Mucosa of rectum (tissue), 2 donors: Measurements from ENCODE around the gene KDM3A.

Experiments used
- H3K27ac ChIP-seq, 2 donors: one replicate each; pipeline ENCODE4 v1.7.0; 2013; ENCODE audit warnings: inconsistent platforms in 2 of 2, low read depth in 2 of 2, low read length in 2 of 2
- H3K27me3 ChIP-seq, 2 donors: one replicate each; pipeline ENCODE4 v1.7.0; 2013; ENCODE audit warnings: low read length in 2 of 2; ENCODE audit not compliant: control insufficient read depth in 2 of 2, insufficient read depth in 2 of 2
- H3K36me3 ChIP-seq, 2 donors: one replicate each; pipeline ENCODE4 v1.7.0; 2013; ENCODE audit warnings: low read length in 2 of 2; ENCODE audit not compliant: control insufficient read depth in 2 of 2, insufficient read depth in 2 of 2
- H3K4me1 ChIP-seq, 2 donors: one replicate each; pipeline ENCODE4 v1.7.0; 2013; ENCODE audit warnings: low read length in 2 of 2, mild to moderate bottlenecking in 1 of 2; ENCODE audit not compliant: control insufficient read depth in 2 of 2, insufficient read depth in 2 of 2
- H3K4me3 ChIP-seq, 2 donors: one replicate each; pipeline ENCODE4 v1.7.0; 2013; ENCODE audit warnings: low read length in 2 of 2
- H3K9ac ChIP-seq, 2 donors: one replicate each; pipeline ENCODE4 v1.7.0; 2013; ENCODE audit warnings: low read length in 2 of 2, low read depth in 1 of 2, mild to moderate bottlenecking in 1 of 2
- H3K9me3 ChIP-seq, 2 donors: one replicate each; pipeline ENCODE4 v1.7.0; 2013; ENCODE audit warnings: low read length in 2 of 2; ENCODE audit not compliant: control insufficient read depth in 2 of 2
- donor health status: healthy.
- donor health status: Normal muscosa, but diverticular disease.

The KDM3A gene

GRCh38 chr2:86476092-86476491 is 34.9 kb downstream of the KDM3A start:
- Histone ChIP-seq H3K27ac (no peak overlapping the region), H3K9ac (no peak overlapping the region), H3K36me3 (peaks cover 75 to 79% of the 10 kb centered on the region in 2 donors)

DNA sequence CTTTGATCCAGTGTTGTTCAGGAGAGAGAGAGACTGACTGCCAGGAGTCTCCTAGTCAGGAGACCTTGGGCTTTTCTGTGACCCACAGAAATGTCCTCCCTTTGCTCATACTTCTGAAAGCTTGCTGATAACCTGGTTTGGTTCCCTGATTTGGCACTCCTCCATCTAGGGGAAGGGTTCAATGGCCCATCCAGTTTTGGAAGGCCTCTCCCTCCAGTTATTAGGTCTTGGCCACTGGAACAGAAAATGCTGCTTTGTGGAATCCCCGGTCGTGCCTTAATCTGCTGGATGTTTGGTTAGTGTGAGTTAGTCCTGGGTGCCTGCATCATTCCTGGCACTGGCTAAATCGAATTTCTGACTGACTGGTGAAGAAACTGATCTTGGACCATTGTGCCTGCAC is 35.7 kb downstream of the KDM3A start:
- H3K27me3 ChIP-seq = no peaks in the 10 kb centered on the region
- no peaks in the 10 kb centered on the region for H3K9me3 ChIP-seq
- peaks cover 73 to 81% of the 10 kb centered on the region in 2 donors for H3K36me3 ChIP-seq
- no peak overlapping the region for H3K27ac ChIP-seq
- no peaks in the 10 kb centered on the region for H3K4me1 ChIP-seq
- H3K4me3 ChIP-seq = no peak overlapping the region
- no peak overlapping the region for H3K9ac ChIP-seq

More at GRCh38 chr2:86476092-86476491, 34.9 kb downstream of the KDM3A start:
- Histone ChIP-seq H3K27me3 (no peaks in the 10 kb centered on the region), H3K4me1 (no peaks in the 10 kb centered on the region), H3K9me3 (no peaks in the 10 kb centered on the region), H3K4me3 (no peak overlapping the region)

- no peak overlapping the region for H3K4me3 ChIP-seq
- no peaks in the 10 kb centered on the region for H3K27me3 ChIP-seq
- no peak overlapping the region for H3K27ac ChIP-seq
- peaks cover 73 to 82% of the 10 kb centered on the region in 2 donors for H3K36me3 ChIP-seq
- no peaks in the 10 kb centered on the region for H3K4me1 ChIP-seq
- H3K9ac ChIP-seq = no peak overlapping the region
- no peaks in the 10 kb centered on the region for H3K9me3 ChIP-seq
These were observed 36.2 kb downstream of the KDM3A start for GRCh38 chr2:86477349-86477748.

DNA sequence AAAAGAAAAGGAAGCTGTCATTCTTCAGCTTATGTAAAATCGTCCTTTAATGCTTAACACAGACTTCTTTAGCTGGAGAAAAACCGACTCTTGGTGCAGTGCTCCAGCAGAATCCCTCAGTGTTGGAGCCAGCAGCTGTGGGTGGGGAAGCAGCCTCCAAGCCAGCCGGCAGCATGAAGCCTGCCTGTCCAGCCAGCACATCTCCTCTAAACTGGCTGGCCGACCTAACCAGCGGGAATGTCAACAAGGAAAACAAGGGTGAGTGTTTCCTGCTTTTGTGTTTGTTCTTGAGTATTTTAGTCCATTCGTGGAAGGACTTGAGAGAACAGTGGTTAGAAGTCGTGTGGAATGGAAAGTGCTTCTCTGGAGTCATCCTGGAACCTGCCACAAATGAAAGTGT is 38.9 kb downstream of the KDM3A start:
- no peak overlapping the region for H3K9ac ChIP-seq
- no peaks in the 10 kb centered on the region for H3K4me1 ChIP-seq
- H3K36me3 ChIP-seq = peaks cover 83 to 86% of the 10 kb centered on the region in 2 donors
- no peak overlapping the region for H3K27ac ChIP-seq
- no peaks in the 10 kb centered on the region for H3K9me3 ChIP-seq
- H3K4me3 ChIP-seq = no peak overlapping the region
- no peaks in the 10 kb centered on the region for H3K27me3 ChIP-seq

DNA sequence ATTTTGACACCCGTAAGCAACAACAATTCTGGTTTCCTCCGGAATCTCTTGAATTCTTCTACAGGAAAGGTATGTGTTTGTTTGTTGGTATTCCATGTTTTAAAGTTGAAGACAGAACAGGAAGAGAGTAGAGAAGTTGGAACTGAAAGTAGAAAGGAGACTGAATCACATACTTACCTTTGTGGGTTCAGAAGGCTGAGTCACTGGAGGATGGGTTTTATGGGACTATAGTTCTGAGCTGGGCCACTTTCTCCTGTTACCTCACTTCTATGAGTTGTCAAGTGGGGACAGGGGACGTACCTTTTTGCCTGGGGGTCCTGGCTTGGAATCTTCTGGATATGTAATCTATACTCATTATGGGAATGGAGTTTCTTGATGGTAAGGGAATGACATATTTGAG is 40.9 kb downstream of the KDM3A start:
- Histone ChIP-seq H3K4me3 (no peak overlapping the region), H3K9me3 (no peaks in the 10 kb centered on the region), H3K27me3 (no peaks in the 10 kb centered on the region), H3K4me1 (no peaks in the 10 kb centered on the region), H3K9ac (no peak overlapping the region), H3K27ac (no peak overlapping the region), H3K36me3 (peaks cover 88 to 90% of the 10 kb centered on the region in 2 donors)

GRCh38 chr2:86484385-86484784 is 43.2 kb downstream of the KDM3A start:
- no peaks in the 10 kb centered on the region for H3K9me3 ChIP-seq
- H3K4me3 ChIP-seq = no peak overlapping the region
- peaks cover 80 to 92% of the 10 kb centered on the region in 2 donors for H3K36me3 ChIP-seq
- no peaks in the 10 kb centered on the region for H3K4me1 ChIP-seq
- no peaks in the 10 kb centered on the region for H3K27me3 ChIP-seq
- H3K27ac ChIP-seq = no peak overlapping the region
- no peak overlapping the region for H3K9ac ChIP-seq

GRCh38 chr2:86485103-86485502 is 43.9 kb downstream of the KDM3A start:
- H3K36me3 ChIP-seq = peaks cover 82 to 97% of the 10 kb centered on the region in 2 donors
- no peak overlapping the region for H3K27ac ChIP-seq
- no peaks in the 10 kb centered on the region for H3K9me3 ChIP-seq

GRCh38 chr2:86485802-86486201 is 44.6 kb downstream of the KDM3A start:
- Histone ChIP-seq H3K27ac (no peak overlapping the region), H3K4me1 (no peaks in the 10 kb centered on the region), H3K9ac (no peak overlapping the region), H3K9me3 (no peaks in the 10 kb centered on the region), H3K27me3 (no peaks in the 10 kb centered on the region), H3K36me3 (peaks cover 84 to 98% of the 10 kb centered on the region in 2 donors), H3K4me3 (no peak overlapping the region)

More at GRCh38 chr2:86485103-86485502, 43.9 kb downstream of the KDM3A start:
- H3K9ac ChIP-seq = no peak overlapping the region
- H3K4me1 ChIP-seq = no peaks in the 10 kb centered on the region
- no peaks in the 10 kb centered on the region for H3K27me3 ChIP-seq
- no peak overlapping the region for H3K4me3 ChIP-seq

- Histone ChIP-seq H3K27ac (no peak overlapping the region), H3K9ac (no peak overlapping the region), H3K36me3 (peaks cover 89 to 98% of the 10 kb centered on the region in 2 donors), H3K4me1 (no peaks in the 10 kb centered on the region), H3K9me3 (no peaks in the 10 kb centered on the region), H3K27me3 (no peaks in the 10 kb centered on the region), H3K4me3 (no peak overlapping the region)
These were observed 45.9 kb downstream of the KDM3A start for GRCh38 chr2:86487062-86487461.

DNA sequence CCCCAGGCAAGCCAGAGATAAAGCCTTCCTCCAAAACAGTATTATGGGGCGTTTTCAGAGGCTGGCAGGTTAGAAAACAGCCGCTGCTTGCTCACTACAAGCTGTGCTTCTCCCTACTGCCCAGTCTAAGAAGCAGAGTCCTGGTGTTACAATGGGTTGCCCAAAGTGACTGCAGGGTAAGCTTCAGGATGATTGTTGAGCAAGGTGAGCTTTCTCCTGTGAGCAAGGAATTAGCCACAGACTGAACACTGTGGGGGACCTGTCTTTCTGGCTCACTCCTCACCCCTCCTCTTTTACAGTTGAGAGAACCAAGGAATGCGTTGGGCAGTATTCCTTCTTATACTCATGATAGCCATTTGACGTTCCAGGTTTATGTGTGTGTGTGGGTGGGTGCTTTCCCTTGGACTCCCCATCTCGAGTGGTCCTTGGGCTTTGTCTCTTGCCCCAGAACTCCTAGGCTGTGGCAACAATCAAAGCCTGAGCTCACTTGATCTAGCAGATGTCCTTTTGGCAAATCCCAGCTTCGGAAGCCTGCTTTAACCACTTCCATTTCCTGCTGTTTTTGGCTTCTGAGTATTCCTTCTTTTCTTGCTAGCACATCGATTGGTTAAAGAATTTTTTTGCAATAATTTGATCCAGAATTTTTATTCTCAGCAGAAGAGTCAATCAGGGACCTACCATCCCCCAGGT is 47.5 kb downstream of the KDM3A start:
- no peaks in the 10 kb centered on the region for H3K27me3 ChIP-seq
- H3K9me3 ChIP-seq = no peaks in the 10 kb centered on the region
- H3K36me3 ChIP-seq = peaks cover 81 to 89% of the 10 kb centered on the region in 2 donors
- peaks cover 0 to 9% of the 10 kb centered on the region in 2 donors for H3K4me1 ChIP-seq
- no peak overlapping the region for H3K27ac ChIP-seq
- H3K4me3 ChIP-seq = no peak overlapping the region
- H3K9ac ChIP-seq = no peak overlapping the region
